ENCODE data around the gene NPW. TPM values are rescaled to one million over a fixed set of nuclear protein-coding genes. Genes with fewer than 3 reads are reported as not detected.

Gene NPW
- total and polyA plus RNA-seq, 9 of the 15 experiments (the other 6 are each of a cell fraction or from before 2014, with no cell fraction given) = 0.14 to 4.0 (median 2.6) TPM; not detected in 4

- TF ChIP-seq ARID3B (CRISPR knock-in tag; IDR thresholded peaks at IDR 0.05; ENCODE audit: borderline replicate concordance) (no peak), RBBP5 (IDR thresholded peaks at IDR 0.05; ENCODE audit: borderline replicate concordance, insufficient read depth, low read length, poor library complexity, severe bottlenecking) (peak; percentile 20), ZBTB11 (CRISPR knock-in tag; IDR thresholded peaks at IDR 0.05) (no peak), FOXO4 (CRISPR knock-in tag; IDR thresholded peaks at IDR 0.05) (no peak), ZNF280B (CRISPR knock-in tag; IDR thresholded peaks at IDR 0.05) (no peak), ZNF121 (CRISPR knock-in tag; conservative IDR thresholded peaks at IDR 0.05) (no peak), ZNF41 (CRISPR knock-in tag; conservative IDR thresholded peaks at IDR 0.05) (no peak), KDM4B (IDR thresholded peaks at IDR 0.05; ENCODE audit: borderline replicate concordance in 2 of 2, low read depth in 1 of 2) (no peak), PHF20 (IDR thresholded peaks at IDR 0.05; ENCODE audit: partially characterized antibody) (peak; percentile 80), MECOM (CRISPR knock-in tag; IDR thresholded peaks at IDR 0.05) (no peak), KAT8 (IDR thresholded peaks at IDR 0.05; ENCODE audit: low read depth) (no peak), MAZ (CRISPR knock-in tag; conservative IDR thresholded peaks at IDR 0.05 in 1 of 2, IDR thresholded peaks at IDR 0.05 in 1 of 2) (peak; percentile 57 to 77), HMGN3 (IDR thresholded peaks at IDR 0.05; ENCODE audit: borderline replicate concordance, extremely low read depth, insufficient read length, low read depth, low read length) (no peak), LARP7 (IDR thresholded peaks at IDR 0.05) (no peak), TOE1 (IDR thresholded peaks at IDR 0.05; ENCODE audit: borderline replicate concordance) (no peak), TOE1 (CRISPR knock-in tag; IDR thresholded peaks at IDR 0.05; ENCODE audit: borderline replicate concordance, low read depth) (0 out of 2 replicates have a peak, but pooled peaks have one; percentile 89), FOXA1 (IDR thresholded peaks at IDR 0.05; ENCODE audit: borderline replicate concordance) (no peak), ZNF778 (CRISPR knock-in tag; IDR thresholded peaks at IDR 0.05) (no peak)
Measured at GRCh38 chr16:1991948-1992703, 27.5 kb upstream of the NPW start (continued).

Data from K562 (cell line).